SH-SY5Y (cell line): ENCODE data around the gene RNF217.

Experiments used
- GATA2 ChIP-seq: IDR thresholded peaks from 2 replicates; pipeline ENCODE4 v1.6.1; 2011; ENCODE audit warnings: mild to moderate bottlenecking, low read depth, low read length
- GATA3 ChIP-seq: IDR thresholded peaks from 2 replicates; pipeline ENCODE4 v1.6.1; 2011; ENCODE audit warnings: low read depth, mild to moderate bottlenecking, low read length, moderate library complexity

DNA sequence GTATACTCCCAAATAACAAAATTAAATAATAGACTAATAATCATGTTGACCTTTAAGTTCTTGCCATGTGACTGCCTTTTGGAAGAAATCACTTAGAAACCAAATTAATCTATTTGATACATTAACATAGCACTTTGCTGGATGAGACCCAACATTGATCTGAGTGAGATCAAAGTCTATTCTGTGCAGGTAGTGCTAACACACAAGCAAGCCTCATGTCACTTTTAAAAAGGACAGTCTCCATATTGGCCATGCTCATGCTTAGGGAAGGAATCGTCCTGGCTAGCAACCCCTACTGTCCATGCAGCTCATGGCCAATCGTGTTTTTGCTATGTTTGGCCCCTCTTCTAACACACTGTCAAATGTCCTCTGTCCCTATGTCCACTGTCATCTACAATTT lies 35.8 kb upstream of the RNF217 start:
- TF ChIP-seq GATA2 = no peak
- no peak for TF ChIP-seq GATA3
